ENCODE results near the gene GRAMD4. TPM values are rescaled to one million over a fixed set of nuclear protein-coding genes. Genes with fewer than 3 reads are reported as not detected.

The GRAMD4 gene
- total and polyA plus RNA-seq, 10 donors, result 16.0 to 46.1 (median 28.6) TPM

DNA sequence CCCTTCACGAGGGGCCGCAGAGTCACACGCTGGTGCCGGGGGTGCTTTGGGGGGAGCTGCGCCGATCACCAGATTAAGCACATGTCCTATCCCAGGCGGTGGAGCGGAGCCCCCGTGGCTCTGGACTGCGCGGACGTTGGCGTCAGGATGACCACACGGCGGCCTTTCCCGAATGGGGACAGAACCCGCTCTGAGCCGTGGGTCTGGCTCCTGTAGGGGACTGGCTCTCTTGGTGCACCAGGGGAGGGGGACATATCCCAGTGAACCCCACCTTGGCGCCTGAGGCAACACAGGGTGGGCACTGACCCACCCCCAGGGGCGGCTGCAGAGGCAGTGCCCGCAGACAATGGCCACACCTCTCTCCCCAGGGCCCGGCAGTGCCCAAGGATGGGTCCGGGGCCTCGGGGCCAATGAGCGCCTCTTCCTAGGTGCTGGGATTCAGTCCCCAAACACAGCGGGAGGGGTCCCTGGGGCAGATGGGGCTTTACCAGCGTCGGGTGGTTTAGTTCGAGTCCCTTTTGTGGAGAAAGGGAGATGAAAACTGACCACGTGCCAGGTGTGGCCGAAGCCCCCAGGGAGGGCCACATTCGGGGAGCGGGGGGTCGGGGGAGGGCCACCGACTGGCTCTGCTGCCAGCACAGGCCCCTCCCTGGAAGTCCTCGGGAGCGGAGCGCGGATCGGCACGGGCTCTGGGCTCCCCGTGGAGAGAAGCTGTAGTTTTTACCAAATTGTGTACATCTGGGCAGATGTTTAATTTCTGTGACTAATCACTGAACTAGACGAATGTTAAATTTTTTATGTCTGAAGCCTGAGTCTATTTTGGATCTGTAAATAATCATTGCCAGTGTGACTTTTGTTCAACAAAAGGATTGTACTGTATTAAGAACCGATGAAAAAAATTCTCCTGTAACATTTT, 58.9 kb downstream of the GRAMD4 start:
- no peaks in the 10 kb centered on the region for H3K27me3 ChIP-seq (replicated peaks in 1 of 7)
- intact Hi-C loops (cut with DNase I; ENCODE audit: low total_unique reads), result no loop called here
- H3K4me1 ChIP-seq, result peaks cover 4 to 44% (median 21%) of the 10 kb centered on the region in 6 donors
- no peak for DNase-seq
- no peak overlapping the region for H3K27ac ChIP-seq
- TF ChIP-seq POLR2AphosphoS5 (IDR thresholded peaks at IDR 0.05) (no peak), POLR2A (IDR thresholded peaks at IDR 0.05) (no peak)
- TF ChIP-seq, protein P1, sequence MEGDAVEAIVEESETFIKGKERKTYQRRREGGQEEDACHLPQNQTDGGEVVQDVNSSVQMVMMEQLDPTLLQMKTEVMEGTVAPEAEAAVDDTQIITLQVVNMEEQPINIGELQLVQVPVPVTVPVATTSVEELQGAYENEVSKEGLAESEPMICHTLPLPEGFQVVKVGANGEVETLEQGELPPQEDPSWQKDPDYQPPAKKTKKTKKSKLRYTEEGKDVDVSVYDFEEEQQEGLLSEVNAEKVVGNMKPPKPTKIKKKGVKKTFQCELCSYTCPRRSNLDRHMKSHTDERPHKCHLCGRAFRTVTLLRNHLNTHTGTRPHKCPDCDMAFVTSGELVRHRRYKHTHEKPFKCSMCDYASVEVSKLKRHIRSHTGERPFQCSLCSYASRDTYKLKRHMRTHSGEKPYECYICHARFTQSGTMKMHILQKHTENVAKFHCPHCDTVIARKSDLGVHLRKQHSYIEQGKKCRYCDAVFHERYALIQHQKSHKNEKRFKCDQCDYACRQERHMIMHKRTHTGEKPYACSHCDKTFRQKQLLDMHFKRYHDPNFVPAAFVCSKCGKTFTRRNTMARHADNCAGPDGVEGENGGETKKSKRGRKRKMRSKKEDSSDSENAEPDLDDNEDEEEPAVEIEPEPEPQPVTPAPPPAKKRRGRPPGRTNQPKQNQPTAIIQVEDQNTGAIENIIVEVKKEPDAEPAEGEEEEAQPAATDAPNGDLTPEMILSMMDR (IDR thresholded peaks at IDR 0.05 in 8 of 11, conservative IDR thresholded peaks at IDR 0.05 in 3 of 11), result no peak
- H3K36me3 ChIP-seq, result peaks cover 0 to 58% (median 21%) of the 10 kb centered on the region in 6 donors
- no peaks in the 10 kb centered on the region for H3K9me3 ChIP-seq
- 87 to 96% (median 93%) methylated on average over 32 to 44 of the region's 44 CpGs for WGBS, 5 donors
- H3K4me3 ChIP-seq, result no peak overlapping the region

DNA sequence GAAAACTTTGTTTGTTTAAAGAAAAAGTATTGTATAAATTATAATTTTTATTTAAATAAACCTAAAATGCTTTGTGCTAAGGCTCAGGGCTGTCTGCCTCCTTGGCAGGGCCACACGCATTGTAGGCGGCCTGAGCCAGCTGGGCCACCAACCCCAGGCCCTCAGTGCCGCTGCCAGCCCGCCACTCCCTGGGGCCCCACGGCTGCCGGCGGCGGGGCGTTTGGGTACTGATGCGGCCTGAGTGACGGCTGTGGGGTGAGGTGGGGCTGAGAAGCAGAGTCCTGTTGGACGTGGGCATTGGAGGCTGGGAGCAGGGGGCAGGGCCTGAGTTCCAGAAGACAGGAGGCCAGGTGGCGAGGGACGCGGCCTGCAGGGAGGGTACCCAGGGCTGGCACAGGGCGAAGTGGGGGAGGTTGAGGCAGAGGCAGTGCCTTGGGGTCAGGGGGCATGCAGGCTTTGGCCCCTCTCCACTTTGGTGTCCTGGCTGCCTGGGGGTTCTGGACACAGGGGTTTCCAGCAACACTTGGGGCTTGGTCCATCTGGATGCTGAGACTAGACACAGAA, 59.6 kb downstream of the GRAMD4 start:
- 90 to 98% (median 93%) methylated on average over 16 of the region's 16 CpGs for WGBS, 5 donors
- Histone ChIP-seq H3K27me3 (replicated peaks in 1 of 7) (no peaks in the 10 kb centered on the region), H3K27ac (no peak overlapping the region), H3K36me3 (peaks cover 0 to 52% (median 21%) of the 10 kb centered on the region in 6 donors), H3K4me1 (peaks cover 2 to 44% (median 22%) of the 10 kb centered on the region in 6 donors), H3K4me3 (no peak overlapping the region), H3K9me3 (no peaks in the 10 kb centered on the region)
- DNase-seq, result no peak
- peak in 1 of 3 donors; percentile 56 for TF ChIP-seq POLR2AphosphoS5 (IDR thresholded peaks at IDR 0.05)
- no peak for TF ChIP-seq POLR2A (IDR thresholded peaks at IDR 0.05)
- intact Hi-C loops (cut with DNase I; ENCODE audit: low total_unique reads), result no loop called here

DNA sequence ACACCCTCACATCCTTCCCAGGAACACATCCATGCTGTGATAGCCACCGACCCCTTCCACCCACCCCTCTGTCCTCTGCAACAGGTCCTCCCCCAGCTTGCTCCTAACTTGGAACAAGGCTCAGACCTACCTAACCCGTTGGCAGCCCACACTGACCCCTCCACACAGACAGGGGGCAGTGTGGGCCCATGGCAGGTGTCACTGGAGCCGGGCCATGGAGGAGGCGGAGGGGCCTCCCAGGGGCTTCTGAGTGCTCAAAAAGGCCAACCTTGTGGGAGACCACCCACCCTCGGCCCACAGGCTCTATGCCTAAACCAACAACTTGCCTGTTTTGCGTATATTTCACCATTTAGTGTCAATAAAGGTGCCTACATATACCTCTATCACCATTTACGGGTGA, 60.8 kb downstream of the GRAMD4 start:
- H3K27ac ChIP-seq, result no peak overlapping the region
- H3K4me1 ChIP-seq, result peaks cover 13 to 49% (median 31%) of the 10 kb centered on the region in 6 donors
- intact Hi-C loops (cut with DNase I; ENCODE audit: low total_unique reads), result no loop called here
- TF ChIP-seq, protein P1 (IDR thresholded peaks at IDR 0.05 in 8 of 11, conservative IDR thresholded peaks at IDR 0.05 in 3 of 11), result peak in 6 of 11 experiments; percentile 12 to 47 (median 36)
- TF ChIP-seq POLR2A (IDR thresholded peaks at IDR 0.05) (no peak), POLR2AphosphoS5 (IDR thresholded peaks at IDR 0.05) (peak in 2 of 3 donors; percentile 21 to 44)
- no peaks in the 10 kb centered on the region for H3K9me3 ChIP-seq
- no peak for DNase-seq
- H3K4me3 ChIP-seq, result no peak overlapping the region
- no peaks in the 10 kb centered on the region for H3K27me3 ChIP-seq (replicated peaks in 1 of 7)
- H3K36me3 ChIP-seq, result peaks cover 0 to 52% (median 16%) of the 10 kb centered on the region in 6 donors
- 79 to 88% (median 85%) methylated on average over 7 of the region's 7 CpGs for WGBS, 5 donors

DNA sequence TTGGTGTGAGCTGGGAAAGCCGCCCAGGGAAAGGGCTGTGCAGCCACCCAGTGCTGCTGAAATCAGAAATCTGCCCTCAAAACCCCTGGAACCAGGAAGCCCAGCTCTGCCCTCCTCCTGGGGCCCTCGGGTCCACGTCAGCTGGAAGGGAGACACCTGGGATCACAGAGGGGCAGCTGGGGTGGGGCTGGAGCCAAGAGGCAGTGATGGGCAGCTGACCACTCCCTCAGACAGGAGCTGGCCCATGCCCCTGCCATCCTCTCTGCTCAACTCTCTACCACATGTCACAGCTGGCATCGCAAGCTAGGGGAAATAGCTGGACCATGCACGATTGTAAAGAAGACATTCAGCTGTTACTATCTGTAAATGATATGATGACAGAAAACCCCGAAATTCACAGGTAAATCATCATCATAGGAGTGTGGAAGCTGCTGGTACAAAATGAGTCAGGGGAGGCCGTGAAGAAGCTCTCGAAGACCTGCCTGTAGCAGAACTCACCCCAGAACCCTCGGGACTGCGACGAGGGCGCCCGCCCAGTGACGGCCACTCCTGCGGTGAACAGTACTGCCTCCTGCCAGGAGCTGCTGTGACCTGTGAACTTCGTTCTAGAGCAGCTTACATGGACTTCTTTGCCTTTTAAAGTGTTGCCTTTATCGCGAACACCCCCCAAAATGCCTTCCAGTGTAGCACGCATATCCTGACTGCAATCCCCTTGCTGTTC, 62.0 kb downstream of the GRAMD4 start:
- no peaks in the 10 kb centered on the region for H3K9me3 ChIP-seq
- H3K4me1 ChIP-seq, result peaks cover 18 to 60% (median 40%) of the 10 kb centered on the region in 6 donors
- no peaks in the 10 kb centered on the region for H3K27me3 ChIP-seq (replicated peaks in 1 of 7)
- H3K27ac ChIP-seq, result no peak overlapping the region
- H3K36me3 ChIP-seq, result peaks cover 0 to 52% (median 18%) of the 10 kb centered on the region in 6 donors
- TF ChIP-seq POLR2AphosphoS5 (IDR thresholded peaks at IDR 0.05) (peak in 2 of 3 donors; percentile 12 to 62), POLR2A (IDR thresholded peaks at IDR 0.05) (no peak)
- TF ChIP-seq, protein P1 (IDR thresholded peaks at IDR 0.05 in 8 of 11, conservative IDR thresholded peaks at IDR 0.05 in 3 of 11), result no peak
- H3K4me3 ChIP-seq, result no peak overlapping the region
- WGBS, 5 donors, result 85 to 91% (median 90%) methylated on average over 18 to 19 of the region's 19 CpGs
- no peak for DNase-seq
- intact Hi-C loops (cut with DNase I; ENCODE audit: low total_unique reads), result no loop called here
